ENCODE data around the gene GGACT. TPM values are rescaled to one million over a fixed set of nuclear protein-coding genes. Genes with fewer than 3 reads are reported as not detected.

The GGACT gene
- total and polyA plus RNA-seq, 2 of the 8 experiments (the other 6 are each of a cell fraction or from before 2014, with no cell fraction given): 1.1 to 1.5 TPM

DNA sequence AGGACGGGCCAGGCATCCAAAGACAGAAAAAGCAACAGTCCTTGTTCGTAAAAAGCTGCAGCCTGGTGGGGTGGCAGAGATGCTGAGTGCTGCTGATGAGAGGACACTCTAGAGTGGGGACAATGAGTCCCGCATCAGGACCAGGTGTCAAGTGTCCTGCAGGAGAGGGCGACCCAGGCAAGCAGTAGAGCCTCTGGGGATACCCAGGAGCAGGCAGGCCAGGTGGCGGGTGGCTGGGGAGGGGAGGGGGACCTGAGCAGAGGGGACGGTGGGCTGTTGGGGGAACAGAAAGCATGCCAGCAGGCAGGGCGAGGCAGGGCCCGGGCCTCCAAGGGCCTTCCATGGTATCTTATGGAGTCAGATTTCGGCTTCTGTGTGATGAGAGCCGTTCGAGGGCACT is 35.8 kb downstream of the GGACT start:
- no peak overlapping the region for H3K23ac ChIP-seq (ENCODE audit: insufficient read length)
- H4K8ac ChIP-seq (ENCODE audit: extremely low read depth, insufficient read depth, low read length): no peak overlapping the region
- no peak overlapping the region for H3K4ac ChIP-seq (replicated peaks; ENCODE audit: insufficient read length, low read depth, low read length)
- no peaks in the 10 kb centered on the region for H3K27me3 ChIP-seq (replicated peaks in 1 of 4; ENCODE audit: control insufficient read depth in 3 of 4, extremely low read depth in 1 of 4, insufficient read depth in 3 of 4, low read length in 3 of 4)
- WGBS, 2 experiments (ENCODE audit: extremely low coverage in 1 of 2, insufficient coverage in 1 of 2, insufficient read length in 1 of 2, insufficient replicate concordance in 2 of 2, low coverage in 1 of 2, low lambda C conversion rate in 2 of 2, missing lambda C conversion rate in 1 of 2): 81% methylated on average over 9 of the region's 11 CpGs; no CpG with 5 or more reads in 1 of the 2 experiments
- no peak overlapping the region for H2BK120ac ChIP-seq (replicated peaks; ENCODE audit: low read depth, low read length)
- no peak overlapping the region for H2AFZ ChIP-seq (ENCODE audit: low read length)
- ChIA-PET POLR2A (ENCODE audit: partially characterized antibody) (no interaction called here), CTCF (ENCODE audit: partially characterized antibody) (interaction anchor here (1.1 to 2.1 kb wide), 3 partner anchors 20 to 896 kb away, joined by 3 to 11 read pairs (median 3); no protein-coding TSS in a partner anchor)
- no peak overlapping the region for H2BK15ac ChIP-seq (ENCODE audit: low read length)
- H2BK5ac ChIP-seq (ENCODE audit: low read depth, low read length): no peak overlapping the region
- no peak overlapping the region for H3K4me2 ChIP-seq (ENCODE audit: insufficient read depth in 1 of 2, low read depth in 2 of 2, low read length in 2 of 2)
- no peaks in the 10 kb centered on the region for H3K79me1 ChIP-seq (ENCODE audit: low read depth, low read length)
- no peak overlapping the region for H3K14ac ChIP-seq (ENCODE audit: insufficient read length)
- no peaks in the 10 kb centered on the region for H3K9me3 ChIP-seq (ENCODE audit: insufficient read depth in 2 of 2, low read depth in 1 of 2, low read length in 1 of 2)
- H3K23me2 ChIP-seq (ENCODE audit: low read depth, low read length): no peaks in the 10 kb centered on the region; the same call in 1 of the 2 replicates
- H4K91ac ChIP-seq (replicated peaks; ENCODE audit: insufficient read length, low read length): no peak overlapping the region
- no peak overlapping the region for H3K4me3 ChIP-seq (ENCODE audit: extremely low read depth in 1 of 4, insufficient read depth in 2 of 4, low read depth in 3 of 4, low read length in 4 of 4)
- H4K20me1 ChIP-seq (replicated peaks in 1 of 2; ENCODE audit: control insufficient read depth in 1 of 2, insufficient read depth in 2 of 2, low read length in 2 of 2): no peaks in the 10 kb centered on the region
- H3K36me3 ChIP-seq (ENCODE audit: control insufficient read depth in 2 of 4, insufficient read depth in 4 of 4, low read length in 3 of 4): no peaks in the 10 kb centered on the region
- H3K56ac ChIP-seq (replicated peaks; ENCODE audit: insufficient read length, low read depth, low read length): no peak overlapping the region
- no peaks in the 10 kb centered on the region for H3K79me2 ChIP-seq (ENCODE audit: control insufficient read depth in 1 of 2, insufficient read depth in 2 of 2, low read length in 2 of 2)
- no peak overlapping the region for H4K5ac ChIP-seq (ENCODE audit: insufficient read length, low read depth, low read length)
- no peak overlapping the region for H3K27ac ChIP-seq (ENCODE audit: low read depth, low read length)
- H2AK5ac ChIP-seq (ENCODE audit: low read depth, low read length): no peak overlapping the region
- FAIRE-seq: no peak
- H3K18ac ChIP-seq (ENCODE audit: extremely low read depth, low read length): no peak overlapping the region
- no peak overlapping the region for H2BK20ac ChIP-seq (ENCODE audit: low read length)
- DNase-seq (ENCODE audit: low read depth in 1 of 2, low spot score in 2 of 2): no peak
- H2BK12ac ChIP-seq (ENCODE audit: low read depth, low read length): no peak overlapping the region
- H3K4me1 ChIP-seq (replicated peaks in 1 of 4; ENCODE audit: control insufficient read depth in 3 of 4, insufficient read depth in 4 of 4, low read length in 3 of 4): no peaks in the 10 kb centered on the region; a peak in 1 of 7 replicates
- H3K9ac ChIP-seq (replicated peaks in 1 of 4; ENCODE audit: extremely low read depth in 1 of 4, low read depth in 3 of 4, low read length in 3 of 4): no peak overlapping the region
- TF ChIP-seq SAP30 (IDR thresholded peaks at IDR 0.05; ENCODE audit: insufficient read depth, insufficient replicate concordance, low read length): no peak
- no peak for TF ChIP-seq BCL11A (IDR thresholded peaks at IDR 0.05; ENCODE audit: low read depth in 2 of 2, low read length in 2 of 2)
- no peak for TF ChIP-seq POLR2A (IDR thresholded peaks at IDR 0.05; ENCODE audit: control extremely low read depth in 1 of 2, low read depth in 2 of 2, low read length in 2 of 2)
- TF ChIP-seq, protein P1, sequence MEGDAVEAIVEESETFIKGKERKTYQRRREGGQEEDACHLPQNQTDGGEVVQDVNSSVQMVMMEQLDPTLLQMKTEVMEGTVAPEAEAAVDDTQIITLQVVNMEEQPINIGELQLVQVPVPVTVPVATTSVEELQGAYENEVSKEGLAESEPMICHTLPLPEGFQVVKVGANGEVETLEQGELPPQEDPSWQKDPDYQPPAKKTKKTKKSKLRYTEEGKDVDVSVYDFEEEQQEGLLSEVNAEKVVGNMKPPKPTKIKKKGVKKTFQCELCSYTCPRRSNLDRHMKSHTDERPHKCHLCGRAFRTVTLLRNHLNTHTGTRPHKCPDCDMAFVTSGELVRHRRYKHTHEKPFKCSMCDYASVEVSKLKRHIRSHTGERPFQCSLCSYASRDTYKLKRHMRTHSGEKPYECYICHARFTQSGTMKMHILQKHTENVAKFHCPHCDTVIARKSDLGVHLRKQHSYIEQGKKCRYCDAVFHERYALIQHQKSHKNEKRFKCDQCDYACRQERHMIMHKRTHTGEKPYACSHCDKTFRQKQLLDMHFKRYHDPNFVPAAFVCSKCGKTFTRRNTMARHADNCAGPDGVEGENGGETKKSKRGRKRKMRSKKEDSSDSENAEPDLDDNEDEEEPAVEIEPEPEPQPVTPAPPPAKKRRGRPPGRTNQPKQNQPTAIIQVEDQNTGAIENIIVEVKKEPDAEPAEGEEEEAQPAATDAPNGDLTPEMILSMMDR (IDR thresholded peaks at IDR 0.05; ENCODE audit: control extremely low read depth in 1 of 3, insufficient read depth in 1 of 3, low read depth in 1 of 3, low read length in 3 of 3): no peak
- TF ChIP-seq JUND (IDR thresholded peaks at IDR 0.05; ENCODE audit: low read length): no peak
- TF ChIP-seq BRCA1 (IDR thresholded peaks at IDR 0.05; ENCODE audit: low read depth, low read length): no peak
- TF ChIP-seq, protein P2, sequence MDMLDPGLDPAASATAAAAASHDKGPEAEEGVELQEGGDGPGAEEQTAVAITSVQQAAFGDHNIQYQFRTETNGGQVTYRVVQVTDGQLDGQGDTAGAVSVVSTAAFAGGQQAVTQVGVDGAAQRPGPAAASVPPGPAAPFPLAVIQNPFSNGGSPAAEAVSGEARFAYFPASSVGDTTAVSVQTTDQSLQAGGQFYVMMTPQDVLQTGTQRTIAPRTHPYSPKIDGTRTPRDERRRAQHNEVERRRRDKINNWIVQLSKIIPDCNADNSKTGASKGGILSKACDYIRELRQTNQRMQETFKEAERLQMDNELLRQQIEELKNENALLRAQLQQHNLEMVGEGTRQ (IDR thresholded peaks at IDR 0.05; ENCODE audit: low read length): no peak
- no peak for TF ChIP-seq BACH1 (IDR thresholded peaks at IDR 0.05; ENCODE audit: low read length)
- TF ChIP-seq KDM4A (IDR thresholded peaks at IDR 0.05; ENCODE audit: low read depth, low read length, severe bottlenecking): no peak
- TF ChIP-seq, protein P3, sequence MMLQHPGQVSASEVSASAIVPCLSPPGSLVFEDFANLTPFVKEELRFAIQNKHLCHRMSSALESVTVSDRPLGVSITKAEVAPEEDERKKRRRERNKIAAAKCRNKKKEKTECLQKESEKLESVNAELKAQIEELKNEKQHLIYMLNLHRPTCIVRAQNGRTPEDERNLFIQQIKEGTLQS (IDR thresholded peaks at IDR 0.05; ENCODE audit: insufficient read depth, low read depth, low read length): no peak
- no peak for TF ChIP-seq YY1 (IDR thresholded peaks at IDR 0.05; ENCODE audit: low read depth, low read length)

Data from H1 (cell line).